ENCODE measurements around the gene DDX18. TPM values are rescaled to one million over a fixed set of nuclear protein-coding genes. Genes with fewer than 3 reads are reported as not detected.
"Not testable (repeated sequence)": the region's sequence is repeated elsewhere in the genome, so short reads cannot be mapped to it uniquely, and the experiment has no call there.

DDX18 gene
- total RNA-seq, 4 donors from 2014 or later, result 20.4 to 39.6 (median 29.2) TPM

DNA sequence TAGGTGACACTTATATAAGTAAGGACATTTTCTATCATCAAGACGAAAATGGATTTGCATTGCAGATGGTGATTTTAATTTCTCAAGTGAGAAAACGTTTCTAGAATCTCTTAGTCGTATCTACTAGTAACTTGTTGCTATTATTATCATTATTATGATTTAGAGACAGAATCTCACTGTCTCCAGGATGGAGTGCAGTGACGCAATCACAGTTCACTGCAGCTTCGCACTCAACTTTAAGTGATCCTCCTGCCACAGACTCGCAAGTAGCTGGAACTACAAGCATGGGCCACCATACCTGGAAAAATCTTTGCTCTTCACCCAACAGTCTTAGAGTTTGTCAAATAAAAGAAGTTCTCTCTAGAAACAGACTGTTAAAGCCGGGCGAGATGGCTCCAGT is 37.6 kb upstream of the DDX18 start:
- no peak overlapping the region for H3K4me3 ChIP-seq (ENCODE audit: low read depth, poor library complexity, severe bottlenecking)
- 79 to 86% methylated on average over 8 of the region's 8 CpGs for WGBS, 2 donors
- no peak for DNase-seq (ENCODE audit: low spot score in 2 of 2)
- intact Hi-C loops (cut with DNase I; ENCODE audit: low total_unique reads), result no loop called here
- no peak for TF ChIP-seq POLR2A (IDR thresholded peaks at IDR 0.05)
- TF ChIP-seq, protein P1, sequence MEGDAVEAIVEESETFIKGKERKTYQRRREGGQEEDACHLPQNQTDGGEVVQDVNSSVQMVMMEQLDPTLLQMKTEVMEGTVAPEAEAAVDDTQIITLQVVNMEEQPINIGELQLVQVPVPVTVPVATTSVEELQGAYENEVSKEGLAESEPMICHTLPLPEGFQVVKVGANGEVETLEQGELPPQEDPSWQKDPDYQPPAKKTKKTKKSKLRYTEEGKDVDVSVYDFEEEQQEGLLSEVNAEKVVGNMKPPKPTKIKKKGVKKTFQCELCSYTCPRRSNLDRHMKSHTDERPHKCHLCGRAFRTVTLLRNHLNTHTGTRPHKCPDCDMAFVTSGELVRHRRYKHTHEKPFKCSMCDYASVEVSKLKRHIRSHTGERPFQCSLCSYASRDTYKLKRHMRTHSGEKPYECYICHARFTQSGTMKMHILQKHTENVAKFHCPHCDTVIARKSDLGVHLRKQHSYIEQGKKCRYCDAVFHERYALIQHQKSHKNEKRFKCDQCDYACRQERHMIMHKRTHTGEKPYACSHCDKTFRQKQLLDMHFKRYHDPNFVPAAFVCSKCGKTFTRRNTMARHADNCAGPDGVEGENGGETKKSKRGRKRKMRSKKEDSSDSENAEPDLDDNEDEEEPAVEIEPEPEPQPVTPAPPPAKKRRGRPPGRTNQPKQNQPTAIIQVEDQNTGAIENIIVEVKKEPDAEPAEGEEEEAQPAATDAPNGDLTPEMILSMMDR (IDR thresholded peaks at IDR 0.05), result no peak

DNA sequence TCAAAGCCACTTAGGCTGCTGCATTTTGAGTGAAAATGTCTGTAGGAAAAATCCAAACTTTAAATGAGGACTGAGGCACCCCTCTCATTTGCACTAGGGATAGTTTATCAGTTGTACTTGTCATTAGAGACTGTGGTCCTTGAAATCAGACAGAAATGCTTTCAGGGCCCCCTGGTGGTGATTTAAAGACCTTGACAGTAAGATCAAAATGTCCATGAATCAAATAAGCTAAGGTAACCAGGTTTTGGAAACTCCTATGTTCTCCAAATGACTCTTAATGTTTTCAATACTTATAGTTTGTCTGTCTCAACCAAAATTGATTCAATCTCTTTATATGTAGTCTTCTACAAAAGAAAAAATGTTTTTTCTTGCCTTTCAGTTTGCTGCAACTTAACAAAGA is 28.8 kb upstream of the DDX18 start:
- no peak overlapping the region for H3K4me3 ChIP-seq (ENCODE audit: low read depth, poor library complexity, severe bottlenecking)
- intact Hi-C loops (cut with DNase I; ENCODE audit: low total_unique reads), result no loop called here
- TF ChIP-seq, protein P1 (IDR thresholded peaks at IDR 0.05), result no peak
- no peak for DNase-seq (ENCODE audit: low spot score in 2 of 2)

GRCh38 chr2:117786520-117786919 is 28.0 kb upstream of the DDX18 start:
- intact Hi-C loops (cut with DNase I; ENCODE audit: low total_unique reads), result no loop called here
- TF ChIP-seq, protein P1 (IDR thresholded peaks at IDR 0.05), result no peak
- no peak for TF ChIP-seq POLR2A (IDR thresholded peaks at IDR 0.05)

GRCh38 chr2:117789505-117789904 is 25.0 kb upstream of the DDX18 start:
- intact Hi-C loops (cut with DNase I; ENCODE audit: low total_unique reads), result no loop called here
- no peak overlapping the region for H3K4me3 ChIP-seq (ENCODE audit: low read depth, poor library complexity, severe bottlenecking)
- no peak for TF ChIP-seq POLR2A (IDR thresholded peaks at IDR 0.05)
- TF ChIP-seq, protein P1 (IDR thresholded peaks at IDR 0.05), result no peak
- no peak for DNase-seq (ENCODE audit: low spot score in 2 of 2)

More at GRCh38 chr2:117786520-117786919, 28.0 kb upstream of the DDX18 start:
- DNase-seq (ENCODE audit: low spot score in 2 of 2), result no peak
- H3K4me3 ChIP-seq (ENCODE audit: low read depth, poor library complexity, severe bottlenecking), result no peak overlapping the region

- no peak for TF ChIP-seq POLR2A (IDR thresholded peaks at IDR 0.05)
- TF ChIP-seq, protein P1 (IDR thresholded peaks at IDR 0.05), result no peak
- intact Hi-C loops (cut with DNase I; ENCODE audit: low total_unique reads), result no loop called here
Measured at GRCh38 chr2:117794668-117795067, 19.8 kb upstream of the DDX18 start.

DNA sequence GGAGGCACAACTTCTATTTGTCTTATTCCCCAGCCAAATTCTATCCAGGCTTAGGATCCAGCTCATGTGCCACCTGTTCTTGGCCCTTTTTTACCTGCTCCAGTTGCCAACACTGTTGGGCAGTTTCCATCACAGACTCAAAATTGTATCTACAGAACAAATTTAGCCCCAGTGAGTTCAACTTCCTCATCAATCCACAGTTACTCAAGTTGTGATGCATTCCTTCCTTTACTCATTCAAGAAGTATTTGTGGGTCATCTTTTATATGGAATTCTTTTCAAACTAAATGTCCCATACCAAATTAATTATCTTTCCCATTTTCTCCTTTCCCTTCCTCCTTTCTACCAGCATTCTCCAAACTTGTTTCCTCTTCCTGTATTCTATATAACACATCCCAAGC is 12.7 kb upstream of the DDX18 start:
- intact Hi-C loops (cut with DNase I; ENCODE audit: low total_unique reads), result no loop called here
- DNase-seq (ENCODE audit: low spot score in 2 of 2), result no peak
- TF ChIP-seq, protein P1 (IDR thresholded peaks at IDR 0.05), result no peak
- no peak for TF ChIP-seq POLR2A (IDR thresholded peaks at IDR 0.05)
- no peak overlapping the region for H3K4me3 ChIP-seq (ENCODE audit: low read depth, poor library complexity, severe bottlenecking)

More at GRCh38 chr2:117794668-117795067, 19.8 kb upstream of the DDX18 start:
- WGBS, 2 donors, result 50 to 57% methylated on average over 2 of the region's 2 CpGs
- H3K4me3 ChIP-seq (ENCODE audit: low read depth, poor library complexity, severe bottlenecking), result no peak overlapping the region
- DNase-seq (ENCODE audit: low spot score in 2 of 2), result no peak

DNA sequence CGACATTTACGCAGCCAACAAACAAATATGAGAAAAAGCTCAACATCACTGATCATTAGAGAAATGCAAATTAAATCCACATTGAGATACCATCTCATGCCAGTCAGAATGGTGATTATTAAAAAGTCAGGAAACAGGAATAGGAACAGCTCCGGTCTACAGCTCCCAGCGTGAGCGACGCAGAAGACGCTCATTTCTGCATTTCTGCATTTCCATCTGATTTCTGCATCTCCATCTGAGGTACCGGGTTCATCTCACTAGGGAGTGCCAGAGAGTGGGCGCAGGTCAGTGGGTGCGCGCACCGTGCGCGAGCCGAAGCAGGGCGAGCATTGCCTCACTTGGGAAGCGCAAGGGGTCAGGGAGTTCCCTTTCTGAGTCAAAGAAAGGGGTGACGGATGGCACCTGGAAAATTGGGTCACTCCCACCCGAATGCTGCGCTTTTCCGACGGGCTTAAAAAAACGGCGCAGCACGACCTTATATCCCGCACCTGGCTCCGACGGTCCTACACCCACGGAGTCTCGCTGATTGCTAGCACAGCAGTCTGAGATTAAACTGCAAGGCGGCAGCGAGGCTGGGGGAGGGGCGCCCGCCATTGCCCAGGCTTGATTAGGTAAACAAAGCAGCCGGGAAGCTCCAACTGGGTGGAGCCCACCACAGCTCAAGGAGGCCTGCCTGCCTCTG is 10.7 kb upstream of the DDX18 start:
- DNase-seq (ENCODE audit: low spot score in 2 of 2); intact Hi-C loops (cut with DNase I; ENCODE audit: low total_unique reads); H3K4me3 ChIP-seq (ENCODE audit: low read depth, poor library complexity, severe bottlenecking): not testable (repeated sequence)
- WGBS, 2 donors, result 26 to 27% methylated on average over 18 to 27 of the region's 35 CpGs

All from lower leg skin (tissue), 4 donors.